ENCODE results near the gene SETD7.

DNA sequence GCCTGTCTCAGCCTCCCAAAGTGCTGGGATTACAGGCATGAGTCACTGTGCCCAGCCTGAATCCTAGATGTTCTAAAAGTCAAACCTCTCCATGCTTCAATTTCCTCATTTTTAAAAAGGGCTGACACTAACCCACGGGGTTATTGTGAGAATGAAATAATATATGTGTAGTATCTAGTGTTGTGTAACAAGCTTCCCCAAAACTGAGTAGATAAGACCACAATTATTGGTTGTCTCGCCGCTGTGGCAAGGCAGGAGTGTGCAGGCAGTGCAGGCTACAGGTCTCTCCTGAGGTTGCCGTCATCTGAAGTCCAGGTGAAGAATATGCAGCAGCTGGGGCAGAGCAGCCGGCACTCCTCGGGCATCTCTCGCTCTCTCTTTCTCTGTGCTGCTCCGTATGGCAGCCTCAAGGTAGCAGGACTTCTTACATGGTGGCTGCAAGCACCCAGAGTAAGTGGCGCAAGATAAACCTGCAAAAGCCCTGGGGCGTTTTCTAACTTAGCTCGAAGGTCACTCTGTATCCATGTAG lies 71.2 kb downstream of the SETD7 start:
- TF ChIP-seq, protein P1, sequence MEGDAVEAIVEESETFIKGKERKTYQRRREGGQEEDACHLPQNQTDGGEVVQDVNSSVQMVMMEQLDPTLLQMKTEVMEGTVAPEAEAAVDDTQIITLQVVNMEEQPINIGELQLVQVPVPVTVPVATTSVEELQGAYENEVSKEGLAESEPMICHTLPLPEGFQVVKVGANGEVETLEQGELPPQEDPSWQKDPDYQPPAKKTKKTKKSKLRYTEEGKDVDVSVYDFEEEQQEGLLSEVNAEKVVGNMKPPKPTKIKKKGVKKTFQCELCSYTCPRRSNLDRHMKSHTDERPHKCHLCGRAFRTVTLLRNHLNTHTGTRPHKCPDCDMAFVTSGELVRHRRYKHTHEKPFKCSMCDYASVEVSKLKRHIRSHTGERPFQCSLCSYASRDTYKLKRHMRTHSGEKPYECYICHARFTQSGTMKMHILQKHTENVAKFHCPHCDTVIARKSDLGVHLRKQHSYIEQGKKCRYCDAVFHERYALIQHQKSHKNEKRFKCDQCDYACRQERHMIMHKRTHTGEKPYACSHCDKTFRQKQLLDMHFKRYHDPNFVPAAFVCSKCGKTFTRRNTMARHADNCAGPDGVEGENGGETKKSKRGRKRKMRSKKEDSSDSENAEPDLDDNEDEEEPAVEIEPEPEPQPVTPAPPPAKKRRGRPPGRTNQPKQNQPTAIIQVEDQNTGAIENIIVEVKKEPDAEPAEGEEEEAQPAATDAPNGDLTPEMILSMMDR (IDR thresholded peaks at IDR 0.05; ENCODE audit: low read length), result no peak
- TF ChIP-seq EZH2 (optimal IDR thresholded peaks at IDR 0.05; ENCODE audit: low read depth, low read length) (no peak), EZH2phosphoT487 (IDR thresholded peaks at IDR 0.05; ENCODE audit: low read length) (no peak)

Measured in MM.1S (cell line).